ENCODE results near the gene MAP3K20. TPM values are rescaled to one million over a fixed set of nuclear protein-coding genes. Genes with fewer than 3 reads are reported as not detected.

The MAP3K20 gene
- total and polyA plus RNA-seq, 2 of the 8 experiments (the other 6 are each of a cell fraction or from before 2014, with no cell fraction given), result 3.1 to 11.1 TPM

- Histone ChIP-seq H3K18ac (ENCODE audit: extremely low read depth, low read length) (no peak overlapping the region), H3K9me3 (ENCODE audit: insufficient read depth in 2 of 2, low read depth in 1 of 2, low read length in 1 of 2) (no peaks in the 10 kb centered on the region; a peak in 2 of 4 replicates), H3K4ac (replicated peaks; ENCODE audit: insufficient read length, low read depth, low read length) (no peak overlapping the region), H4K91ac (replicated peaks; ENCODE audit: insufficient read length, low read length) (no peak overlapping the region), H3K27ac (ENCODE audit: low read depth, low read length) (no peak overlapping the region), H3K56ac (replicated peaks; ENCODE audit: insufficient read length, low read depth, low read length) (no peak overlapping the region), H3K4me1 (replicated peaks in 1 of 4; ENCODE audit: control insufficient read depth in 3 of 4, insufficient read depth in 4 of 4, low read length in 3 of 4) (no peaks in the 10 kb centered on the region), H3K79me1 (ENCODE audit: low read depth, low read length) (no peaks in the 10 kb centered on the region), H3K4me3 (ENCODE audit: extremely low read depth in 1 of 4, insufficient read depth in 2 of 4, low read depth in 3 of 4, low read length in 4 of 4) (no peak overlapping the region), H3K9ac (replicated peaks in 1 of 4; ENCODE audit: extremely low read depth in 1 of 4, low read depth in 3 of 4, low read length in 3 of 4) (no peak overlapping the region), H3K23ac (ENCODE audit: insufficient read length) (no peak overlapping the region), H4K20me1 (replicated peaks in 1 of 2; ENCODE audit: control insufficient read depth in 1 of 2, insufficient read depth in 2 of 2, low read length in 2 of 2) (no peaks in the 10 kb centered on the region), H2BK5ac (ENCODE audit: low read depth, low read length) (no peak overlapping the region), H2AFZ (ENCODE audit: low read length) (no peak overlapping the region), H2AK5ac (ENCODE audit: low read depth, low read length) (no peak overlapping the region), H4K5ac (ENCODE audit: insufficient read length, low read depth, low read length) (no peak overlapping the region), H2BK12ac (ENCODE audit: low read depth, low read length) (no peak overlapping the region), H3K14ac (ENCODE audit: insufficient read length) (no peak overlapping the region), H3K23me2 (ENCODE audit: low read depth, low read length) (no peaks in the 10 kb centered on the region), H3K4me2 (ENCODE audit: insufficient read depth in 1 of 2, low read depth in 2 of 2, low read length in 2 of 2) (no peak overlapping the region), H3K27me3 (replicated peaks in 1 of 4; ENCODE audit: control insufficient read depth in 3 of 4, extremely low read depth in 1 of 4, insufficient read depth in 3 of 4, low read length in 3 of 4) (no peaks in the 10 kb centered on the region), H3K36me3 (ENCODE audit: control insufficient read depth in 2 of 4, insufficient read depth in 4 of 4, low read length in 3 of 4) (no peaks in the 10 kb centered on the region), H4K8ac (ENCODE audit: extremely low read depth, insufficient read depth, low read length) (no peak overlapping the region), H3K79me2 (ENCODE audit: control insufficient read depth in 1 of 2, insufficient read depth in 2 of 2, low read length in 2 of 2) (no peaks in the 10 kb centered on the region), H2BK120ac (replicated peaks; ENCODE audit: low read depth, low read length) (no peak overlapping the region), H2BK20ac (ENCODE audit: low read length) (no peak overlapping the region), H2BK15ac (ENCODE audit: low read length) (no peak overlapping the region)
- CTCF ChIA-PET (ENCODE audit: partially characterized antibody), result interaction anchor here (0.8 to 1.8 kb wide), 4 partner anchors 17 to 212 kb away, joined by 3 to 7 read pairs (median 4); no protein-coding TSS in a partner anchor
- DNase-seq (ENCODE audit: low read depth in 1 of 2, low spot score in 2 of 2) (no peak), FAIRE-seq (no peak)
- TF ChIP-seq SP2 (IDR thresholded peaks at IDR 0.05; ENCODE audit: low read length), result no peak
- no peak for TF ChIP-seq RBBP5 (IDR thresholded peaks at IDR 0.05; ENCODE audit: borderline replicate concordance, low read depth, low read length)
- TF ChIP-seq SIX5 (IDR thresholded peaks at IDR 0.05; ENCODE audit: low read depth, low read length), result no peak
- no peak for TF ChIP-seq BACH1 (IDR thresholded peaks at IDR 0.05; ENCODE audit: low read length)
- no peak for TF ChIP-seq SIN3A (conservative IDR thresholded peaks at IDR 0.05 in 1 of 2, IDR thresholded peaks at IDR 0.05 in 1 of 2; ENCODE audit: low read depth in 1 of 2, low read length in 2 of 2)
- no peak for TF ChIP-seq SP4 (IDR thresholded peaks at IDR 0.05; ENCODE audit: low read length)
- TF ChIP-seq PHF8 (conservative IDR thresholded peaks at IDR 0.05; ENCODE audit: low read depth, low read length), result no peak
- TF ChIP-seq CEBPB (IDR thresholded peaks at IDR 0.05; ENCODE audit: low read depth, low read length), result no peak
- no peak for TF ChIP-seq RAD21 (IDR thresholded peaks at IDR 0.05 in 1 of 2, conservative IDR thresholded peaks at IDR 0.05 in 1 of 2; ENCODE audit: low read depth in 2 of 2, low read length in 2 of 2)
- no peak for TF ChIP-seq KDM5A (IDR thresholded peaks at IDR 0.05; ENCODE audit: low read length)
- TF ChIP-seq CTBP2 (IDR thresholded peaks at IDR 0.05; ENCODE audit: borderline replicate concordance, insufficient read depth, insufficient read length, low read length), result no peak
- no peak for TF ChIP-seq KDM1A (IDR thresholded peaks at IDR 0.05; ENCODE audit: borderline replicate concordance, low read length)
- no peak for TF ChIP-seq POLR2AphosphoS5 (IDR thresholded peaks at IDR 0.05; ENCODE audit: low read depth, low read length)
- TF ChIP-seq FOSL1 (IDR thresholded peaks at IDR 0.05; ENCODE audit: insufficient read depth, low read depth, low read length), result no peak
- WGBS, 2 experiments (ENCODE audit: extremely low coverage in 1 of 2, insufficient coverage in 1 of 2, insufficient read length in 1 of 2, insufficient replicate concordance in 2 of 2, low coverage in 1 of 2, low lambda C conversion rate in 2 of 2, missing lambda C conversion rate in 1 of 2), result 86% methylated on average over 4 of the region's 4 CpGs; no CpG with 5 or more reads in 1 of the 2 experiments
- POLR2A ChIA-PET (ENCODE audit: partially characterized antibody), result no interaction called here
These were observed 18.8 kb upstream of the MAP3K20 start for GRCh38 chr2:173056705-173057364.

Measured in H1 (cell line).